OCI-LY7 (cell line): ENCODE data around the gene KRI1. TPM values are rescaled to one million over a fixed set of nuclear protein-coding genes. Genes with fewer than 3 reads are reported as not detected.

Source experiments
- BruUV-seq: library from RNA; stranded (reverse); fragments of 400-500 nt; replicated peaks from 2 replicates; lab custom pipeline; 2021; lab: Mats Ljungman, UMichigan
- CTCF ChIA-PET: fragments of 300-600 bp; sonication (Branson Sonifier 250); formaldehyde crosslinking; loops from one replicate; lab custom pipeline; 2022; ENCODE audit warnings: antibody characterized with exemption; ENCODE audit not compliant: unreplicated experiment; lab: Charles Lee
- POLR2A ChIA-PET: fragments of 300-600 bp; sonication (Branson Sonifier 250); formaldehyde crosslinking; loops from one replicate; lab custom pipeline; 2022; ENCODE audit warnings: antibody characterized with exemption; lab: Charles Lee
- DNase-seq: peaks from one replicate; pipeline ENCODE4 v3.0.0-alpha.2; 2015; ENCODE audit warnings: low spot score
- H2AFZ ChIP-seq: fragments of 200-600 bp; sonication (generic), shearing (Covaris generic); 2 replicates; pipeline ENCODE4 v1.6.1; 2014; ENCODE audit warnings: mild to moderate bottlenecking, antibody characterized with exemption, low read length, moderate library complexity
- H3K27ac ChIP-seq: fragments of 200-600 bp; sonication (generic); 2 replicates; pipeline ENCODE4 v1.5.1; 2014; ENCODE audit warnings: mixed run types, low read depth, mild to moderate bottlenecking, moderate library complexity, low read length, inconsistent platforms; ENCODE audit not compliant: poor library complexity, severe bottlenecking
- H3K36me3 ChIP-seq: fragments of 200-600 bp; sonication (generic); 2 replicates; pipeline ENCODE4 v1.6.1; 2014; ENCODE audit warnings: mild to moderate bottlenecking, antibody characterized with exemption, low read length, moderate library complexity, mixed read lengths; ENCODE audit not compliant: insufficient read depth
- H3K4me1 ChIP-seq: fragments of 200-600 bp; sonication (generic); 2 replicates; pipeline ENCODE4 v1.5.1; 2014; ENCODE audit warnings: mild to moderate bottlenecking, low read length; ENCODE audit not compliant: insufficient read depth, poor library complexity, severe bottlenecking
- H3K4me2 ChIP-seq: fragments of 200-600 bp; sonication (generic); 2 replicates; pipeline ENCODE4 v1.6.1; 2014; ENCODE audit warnings: mild to moderate bottlenecking, low read length
- H3K4me3 ChIP-seq: fragments of 200-600 bp; sonication (generic); 2 replicates; pipeline ENCODE4 v1.5.1; 2014; ENCODE audit warnings: mild to moderate bottlenecking, low read depth, low read length; ENCODE audit not compliant: poor library complexity, severe bottlenecking
- H3K79me2 ChIP-seq: fragments of 200-600 bp; sonication (generic); 2 replicates; pipeline ENCODE4 v1.6.1; 2016; ENCODE audit warnings: low read depth, mild to moderate bottlenecking, low read length, moderate library complexity, mixed read lengths; ENCODE audit not compliant: insufficient read depth
- H3K9me2 ChIP-seq: fragments of 200-600 bp; sonication (generic); 2 replicates; pipeline ENCODE4 v1.6.1; 2016; ENCODE audit warnings: mild to moderate bottlenecking, low read length, mixed read lengths; ENCODE audit not compliant: insufficient read depth
- H3K9me3 ChIP-seq: fragments of 200-600 bp; sonication (generic); 2 replicates; pipeline ENCODE4 v1.6.1; 2014; ENCODE audit warnings: mild to moderate bottlenecking, mixed run types, low read length, mixed read lengths
- H4K20me1 ChIP-seq: fragments of 200-600 bp; sonication (generic); 2 replicates; pipeline ENCODE4 v1.6.1; 2014; ENCODE audit warnings: mild to moderate bottlenecking, antibody characterized with exemption, low read length, moderate library complexity, mixed read lengths; ENCODE audit not compliant: insufficient read depth
- EZH2phosphoT487 ChIP-seq: fragments of 200-600 bp; sonication (generic); IDR thresholded peaks from 2 replicates; pipeline ENCODE4 v1.6.1; 2018; ENCODE audit warnings: low read depth, borderline replicate concordance, mild to moderate bottlenecking, mixed run types, antibody characterized with exemption, low read length, moderate library complexity, mixed read lengths
- intact Hi-C: fragments of 100-400 bp; cut with micrococcal nuclease; formaldehyde crosslinking; loops from one replicate; pipeline ENCODE4 v1.10.0; 2022; ENCODE audit not compliant: unreplicated experiment
- total RNA-seq, 2 experiments: library from RNA; depleted of rRNA in 1 of 2; stranded (reverse); fragments of >200 nt in 1 of 2; shearing (Covaris generic) in 1 of 2; gene quantifications; 2 replicates each; pipeline ENCODE4 v1.2.3, GENCODE V29; 2014 to 2022
- TF ChIP-seq, protein P1 (sequence below): fragments of 200-600 bp; sonication (generic); conservative IDR thresholded peaks from 2 replicates; pipeline ENCODE4 v1.5.1; 2014; ENCODE audit warnings: mild to moderate bottlenecking, antibody characterized with exemption, low read length, moderate library complexity, mixed read lengths

The KRI1 gene
- total RNA-seq, 2 experiments from 2014 or later = 53.6 to 58.4 TPM

DNA sequence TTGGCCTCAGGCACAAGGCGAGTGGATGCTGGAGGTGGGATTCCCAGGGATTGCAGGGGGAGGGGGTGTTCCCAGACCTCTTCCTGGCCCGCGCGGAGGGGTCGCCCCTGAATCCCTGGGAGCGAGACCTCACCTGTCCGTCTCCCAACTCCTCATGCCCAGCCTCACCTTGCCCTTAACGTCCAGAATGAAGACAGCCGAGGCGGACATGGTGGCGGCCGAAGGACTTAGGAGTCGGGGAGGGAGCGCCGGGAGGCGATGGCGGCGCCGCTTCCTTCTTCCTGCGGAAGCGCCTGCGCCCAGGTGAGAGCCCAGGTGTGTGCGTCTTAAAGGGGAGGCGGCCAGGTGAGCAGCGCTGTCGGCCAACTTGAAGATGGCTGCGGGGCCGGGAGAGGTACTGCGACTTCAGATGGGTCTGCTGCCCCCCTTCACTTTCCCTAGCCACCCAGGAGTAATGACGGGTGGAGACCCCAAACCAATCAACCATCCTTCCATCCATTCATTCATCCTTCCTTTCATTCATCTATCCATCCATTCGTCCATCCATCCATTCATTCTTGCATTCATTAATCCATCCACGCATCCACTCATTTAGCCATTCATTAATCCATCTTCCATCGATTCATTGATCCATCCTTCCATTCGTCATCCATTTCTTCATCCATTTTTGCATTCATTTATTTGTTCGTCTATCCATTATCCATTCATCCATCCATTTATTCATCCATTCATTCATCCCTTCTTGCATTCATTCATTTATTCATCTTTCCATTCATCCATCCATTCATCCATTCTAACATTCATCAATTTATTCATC lies 21.4 kb upstream of the KRI1 start, which contains the start of gene AP1M2:
TSS of gene AP1M2 (minus strand) at position 291 of the 817 bp plus-strand sequence. CDS start at position 210, 81 bp downstream.
- H2AFZ ChIP-seq = no peak within 1 kb of the TSS
- no peaks in the 10 kb centered on the region for H4K20me1 ChIP-seq
- intact Hi-C loops = no loop called here
- ChIA-PET POLR2A (no interaction called here), CTCF (no interaction called here)
- H3K27ac ChIP-seq = no peak within 1 kb of the TSS
- peaks cover 28% of the 10 kb centered on the region for H3K4me1 ChIP-seq
- no peaks in the 10 kb centered on the region for H3K36me3 ChIP-seq
- no peaks in the 10 kb centered on the region for H3K9me2 ChIP-seq
- no peaks in the 10 kb centered on the region for H3K79me2 ChIP-seq
- H3K4me2 ChIP-seq = no peak within 1 kb of the TSS
- no peak for DNase-seq
- TF ChIP-seq EZH2phosphoT487 = no peak
- TF ChIP-seq, protein P1, sequence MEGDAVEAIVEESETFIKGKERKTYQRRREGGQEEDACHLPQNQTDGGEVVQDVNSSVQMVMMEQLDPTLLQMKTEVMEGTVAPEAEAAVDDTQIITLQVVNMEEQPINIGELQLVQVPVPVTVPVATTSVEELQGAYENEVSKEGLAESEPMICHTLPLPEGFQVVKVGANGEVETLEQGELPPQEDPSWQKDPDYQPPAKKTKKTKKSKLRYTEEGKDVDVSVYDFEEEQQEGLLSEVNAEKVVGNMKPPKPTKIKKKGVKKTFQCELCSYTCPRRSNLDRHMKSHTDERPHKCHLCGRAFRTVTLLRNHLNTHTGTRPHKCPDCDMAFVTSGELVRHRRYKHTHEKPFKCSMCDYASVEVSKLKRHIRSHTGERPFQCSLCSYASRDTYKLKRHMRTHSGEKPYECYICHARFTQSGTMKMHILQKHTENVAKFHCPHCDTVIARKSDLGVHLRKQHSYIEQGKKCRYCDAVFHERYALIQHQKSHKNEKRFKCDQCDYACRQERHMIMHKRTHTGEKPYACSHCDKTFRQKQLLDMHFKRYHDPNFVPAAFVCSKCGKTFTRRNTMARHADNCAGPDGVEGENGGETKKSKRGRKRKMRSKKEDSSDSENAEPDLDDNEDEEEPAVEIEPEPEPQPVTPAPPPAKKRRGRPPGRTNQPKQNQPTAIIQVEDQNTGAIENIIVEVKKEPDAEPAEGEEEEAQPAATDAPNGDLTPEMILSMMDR = no peak
- no peak within 1 kb of the TSS for H3K4me3 ChIP-seq
- no TSS peak for BruUV-seq
- no peaks in the 10 kb centered on the region for H3K9me3 ChIP-seq

DNA sequence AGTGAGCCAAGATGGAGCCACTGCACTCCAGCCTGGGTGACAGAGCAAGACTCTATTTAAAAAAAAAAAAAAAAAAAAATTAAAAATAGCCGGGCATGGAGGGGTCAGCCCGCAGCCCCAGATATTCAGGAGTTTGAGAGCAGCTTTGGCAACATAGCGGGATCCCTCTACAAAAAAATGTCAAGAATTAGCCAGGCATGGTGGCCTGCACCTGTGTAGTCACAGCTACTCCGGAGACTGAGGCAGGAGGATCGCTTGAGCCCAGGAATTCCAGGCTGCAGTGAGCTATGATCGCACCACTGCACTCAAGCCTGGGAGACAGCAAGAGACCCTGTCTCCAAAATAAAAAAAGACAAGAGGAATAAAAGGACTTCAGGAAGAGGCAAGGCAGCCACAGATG lies 20.6 kb upstream of the KRI1 start:
- POLR2A ChIA-PET = no interaction called here

More for the DNA sequence above, 20.6 kb upstream of the KRI1 start:
- CTCF ChIA-PET = no interaction called here
- no peak overlapping the region for H2AFZ ChIP-seq
- no peaks in the 10 kb centered on the region for H3K79me2 ChIP-seq
- peaks cover 28% of the 10 kb centered on the region for H3K4me1 ChIP-seq
- no peaks in the 10 kb centered on the region for H4K20me1 ChIP-seq
- H3K4me2 ChIP-seq = no peak overlapping the region
- H3K36me3 ChIP-seq = no peaks in the 10 kb centered on the region
- no peaks in the 10 kb centered on the region for H3K9me2 ChIP-seq
- no peaks in the 10 kb centered on the region for H3K9me3 ChIP-seq
- H3K27ac ChIP-seq = no peak overlapping the region
- no TSS peak for BruUV-seq
- intact Hi-C loops = no loop called here
- DNase-seq = no peak
- TF ChIP-seq, protein P1 = no peak
- no peak for TF ChIP-seq EZH2phosphoT487
- no peak overlapping the region for H3K4me3 ChIP-seq
